NCI-H1436 (cell line): ENCODE data around the gene SMURF1.
"Not testable (repeated sequence)": the region's sequence is repeated elsewhere in the genome, so short reads cannot be mapped to it uniquely, and the experiment has no call there.

Experiments
- DNase-seq: peaks from one replicate; lab custom pipeline; 2025; lab: John Stamatoyannopoulos, UW

SMURF1 gene

DNA sequence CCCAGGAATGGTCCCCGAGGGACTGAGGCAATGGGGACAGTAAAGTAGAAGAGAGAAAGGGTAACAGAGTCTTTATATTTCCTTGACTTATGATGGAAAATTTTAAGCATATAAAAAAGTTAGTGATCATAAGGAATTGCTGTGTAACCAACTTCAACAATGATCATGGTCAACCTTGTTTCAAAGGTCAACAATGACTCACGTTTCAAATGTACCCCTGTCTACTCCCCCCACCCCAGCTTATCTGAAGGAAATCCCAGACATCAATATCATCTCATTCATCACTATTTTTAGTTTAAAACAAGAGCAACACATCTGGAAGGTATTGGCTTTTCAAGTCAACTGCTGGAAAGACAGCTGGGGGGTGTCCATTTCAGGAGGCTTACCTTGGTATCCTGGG is 92.9 kb downstream of the SMURF1 start:
- no peak for DNase-seq

DNA sequence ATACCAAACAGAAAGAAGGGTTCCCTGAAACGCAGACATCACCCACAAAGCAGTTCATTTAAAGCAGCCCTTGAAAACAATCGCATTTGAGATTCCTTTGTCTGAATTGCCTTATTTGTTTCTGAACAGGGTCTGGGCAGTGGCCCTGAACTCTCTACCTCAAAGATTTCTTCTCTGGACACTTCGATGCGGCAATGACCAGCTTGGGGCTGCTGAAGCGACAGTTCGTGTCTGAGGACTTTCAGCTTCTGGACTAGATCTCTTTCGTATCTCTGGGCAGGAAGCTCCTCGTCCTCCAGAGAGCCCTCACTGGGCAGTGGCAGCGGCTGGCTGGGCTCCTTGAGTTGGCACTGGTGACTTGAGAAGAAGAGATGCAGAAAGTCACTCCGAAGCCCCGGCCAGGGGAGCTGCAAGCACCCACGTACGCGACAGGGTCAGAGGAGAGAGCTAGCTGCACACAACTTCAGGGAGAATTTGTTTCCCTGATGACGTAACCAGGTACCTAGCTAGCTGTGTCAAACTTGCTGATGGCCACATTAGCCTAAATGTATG is 96.3 kb downstream of the SMURF1 start:
- DNase-seq, result no peak

- no peak for DNase-seq
These were observed 97.2 kb downstream of the SMURF1 start for GRCh38 chr7:99046722-99047121.

GRCh38 chr7:99046262-99046661 is 97.6 kb downstream of the SMURF1 start:
- not testable (repeated sequence) for DNase-seq

- not testable (repeated sequence) for DNase-seq
These were observed 99.0 kb downstream of the SMURF1 start for GRCh38 chr7:99044858-99045257.

DNA sequence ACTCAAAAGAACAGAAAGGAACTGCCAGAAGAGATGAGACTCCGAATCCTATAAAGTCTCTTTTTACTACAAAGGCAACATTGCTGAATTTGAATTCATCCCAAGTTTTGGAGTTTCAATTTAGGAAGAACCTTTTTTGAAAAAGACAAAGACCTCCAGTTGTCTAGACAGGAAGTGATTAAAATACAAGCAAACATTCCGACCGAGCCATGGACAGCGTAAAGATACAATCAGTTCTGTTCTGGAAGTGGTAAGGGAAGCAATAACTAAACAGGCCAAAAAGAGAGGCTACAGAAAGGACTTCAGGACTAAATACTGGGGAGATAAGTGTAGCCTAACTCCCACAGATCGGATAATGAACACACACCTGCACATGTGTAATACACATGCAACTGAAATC is 101.0 kb downstream of the SMURF1 start:
- DNase-seq, result no peak

- no peak for DNase-seq
These were observed 102.4 kb downstream of the SMURF1 start for GRCh38 chr7:99041526-99041925.

DNA sequence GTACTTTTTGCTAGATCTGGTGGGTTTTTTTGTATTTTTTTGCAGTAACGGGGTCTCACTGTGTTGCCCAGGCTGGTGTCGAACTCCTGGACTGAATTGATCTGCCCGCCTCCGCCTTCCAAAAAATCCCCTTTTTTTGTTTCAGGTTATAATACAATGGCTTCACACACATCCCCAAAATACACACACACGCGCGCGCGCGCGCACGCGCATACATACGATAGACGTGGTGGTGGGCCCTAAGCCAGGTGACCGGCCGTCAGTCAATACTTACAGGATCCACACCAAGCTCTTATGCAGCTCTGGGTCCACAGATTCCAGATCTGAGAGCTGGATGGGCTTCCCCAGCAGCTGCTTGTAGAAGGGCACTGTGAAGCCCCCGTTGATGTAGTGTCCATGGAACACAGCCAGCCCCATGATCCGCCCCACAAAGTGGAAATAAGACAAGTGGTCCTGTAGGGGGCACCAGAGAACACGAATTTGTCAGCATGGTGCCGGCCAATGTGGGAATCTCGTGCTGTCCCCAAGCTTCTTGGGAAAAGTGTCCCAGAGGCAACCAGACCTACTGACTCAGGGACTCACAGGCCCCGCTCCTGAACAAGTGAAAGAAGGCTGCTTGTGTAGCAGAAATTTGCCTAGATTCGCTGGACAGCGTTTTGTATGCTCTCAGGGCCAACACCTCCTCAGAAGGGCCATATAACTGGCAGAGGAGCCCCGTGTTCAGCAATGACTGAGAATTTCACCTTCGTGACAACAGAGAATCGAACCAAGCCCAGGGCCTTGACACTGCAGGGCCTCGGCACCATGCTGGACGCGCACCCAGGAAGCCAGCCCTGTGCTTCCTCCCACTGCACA is 103.6 kb downstream of the SMURF1 start:
- peak; percentile 73 for DNase-seq

DNA sequence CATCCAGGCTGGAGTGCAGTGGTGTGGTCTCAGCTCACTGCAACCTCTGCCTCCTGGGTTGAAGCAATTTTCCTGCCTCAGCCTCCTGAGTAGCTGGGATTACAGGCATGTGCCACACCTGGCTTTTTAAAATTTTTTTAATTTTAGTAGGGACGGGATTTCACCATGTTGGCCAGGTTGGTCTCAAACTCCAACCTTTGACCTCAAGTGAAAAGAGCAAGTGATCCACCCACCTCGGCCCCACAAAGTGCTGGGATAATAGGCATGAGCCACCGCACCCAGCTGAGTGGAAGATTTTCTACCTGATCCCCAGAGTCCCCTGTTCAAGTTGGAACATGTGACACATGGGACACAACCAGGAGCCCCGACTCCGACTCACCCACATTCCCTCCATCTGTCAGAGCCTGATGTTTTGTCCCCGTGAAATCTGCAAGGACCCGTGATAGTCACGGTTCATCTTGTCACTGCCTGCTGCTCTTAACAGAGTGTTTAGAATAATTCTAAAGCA is 104.5 kb downstream of the SMURF1 start:
- DNase-seq, result no peak

- DNase-seq, result no peak
These were observed 105.6 kb downstream of the SMURF1 start for GRCh38 chr7:99038086-99038855.

- no peak for DNase-seq
These were observed 106.5 kb downstream of the SMURF1 start for GRCh38 chr7:99037327-99037940.

GRCh38 chr7:99036546-99037111 is 107.3 kb downstream of the SMURF1 start:
- no peak for DNase-seq

- no peak for DNase-seq
These were observed 108.0 kb downstream of the SMURF1 start for GRCh38 chr7:99035723-99036545.

DNA sequence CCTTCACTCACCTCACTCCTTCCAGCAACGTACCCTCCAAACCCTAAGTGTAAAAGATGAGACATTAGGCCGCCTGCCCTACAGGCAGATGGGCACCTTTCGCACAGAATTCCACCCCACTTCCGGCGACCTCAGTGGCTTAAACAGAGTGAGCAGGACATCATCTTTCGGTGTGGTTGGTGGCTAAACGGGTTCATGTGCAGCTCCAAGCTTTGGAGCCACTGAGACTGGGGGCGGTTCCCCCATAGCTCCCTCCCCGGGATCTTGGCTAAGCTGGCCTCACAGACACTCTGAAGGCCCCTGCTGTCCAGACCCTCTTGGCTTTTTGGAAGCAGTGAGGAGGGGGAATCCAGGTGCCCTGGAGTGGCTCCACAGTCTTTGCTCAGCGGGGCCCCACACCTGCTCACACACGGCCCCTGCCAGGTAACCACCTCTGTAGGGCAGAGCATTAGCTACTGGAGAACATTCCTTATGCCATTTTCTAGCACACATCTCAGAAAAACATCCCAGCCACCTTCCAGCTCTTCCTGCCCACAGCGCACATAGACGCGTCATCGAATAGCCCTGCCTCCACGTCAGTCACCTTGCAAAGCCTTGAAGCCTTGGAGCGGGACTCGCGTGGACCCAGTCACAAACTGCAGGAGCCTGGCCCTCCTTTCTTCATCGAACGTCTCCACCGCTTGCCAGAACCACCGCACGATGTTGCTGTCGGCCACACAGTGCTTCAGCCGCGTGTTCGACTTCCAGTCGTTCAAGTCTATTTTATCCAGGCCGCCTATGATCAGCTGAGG is 108.8 kb downstream of the SMURF1 start:
- DNase-seq, result no peak

DNA sequence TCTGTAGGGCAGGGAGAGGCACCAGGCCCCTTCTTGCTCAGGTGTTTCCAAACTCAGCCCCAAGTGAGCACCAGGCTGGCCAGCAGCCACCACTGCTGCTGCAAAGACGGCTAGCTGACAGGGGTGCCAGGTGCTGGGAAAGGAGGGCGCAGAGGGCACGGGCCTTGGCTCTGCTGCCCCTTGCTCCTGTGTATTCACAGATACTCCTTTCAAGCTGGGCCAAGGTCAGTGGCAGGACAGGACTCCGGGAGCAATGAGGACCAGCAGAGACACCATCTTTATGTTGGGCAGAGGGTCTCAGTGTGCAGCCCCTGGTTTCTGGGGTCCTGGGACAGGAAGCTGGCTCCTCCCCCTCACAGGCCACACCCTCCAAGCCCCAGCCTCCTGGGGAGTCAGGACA is 110.1 kb downstream of the SMURF1 start:
- no peak for DNase-seq

DNA sequence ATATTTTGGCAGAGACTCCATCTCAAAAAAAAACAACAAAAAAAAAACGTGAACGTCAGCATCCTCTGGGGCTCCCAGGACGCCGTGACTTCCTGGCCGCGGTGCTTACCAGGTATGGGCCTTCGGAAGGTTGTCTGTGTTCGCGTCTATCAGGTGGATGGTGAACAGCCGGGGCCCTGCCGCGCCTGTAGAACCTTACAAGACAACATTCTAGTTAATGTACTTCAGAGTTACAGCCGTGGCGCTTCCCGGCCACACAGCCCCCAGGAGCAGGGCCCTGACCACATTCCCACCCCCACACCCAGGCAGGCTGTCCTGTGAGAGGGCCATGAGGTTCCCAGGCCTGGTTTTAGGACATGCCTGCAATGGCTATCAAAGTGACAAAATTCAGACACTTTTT is 111.0 kb downstream of the SMURF1 start:
- no peak for DNase-seq

- DNase-seq, result no peak
These were observed 112.4 kb downstream of the SMURF1 start for GRCh38 chr7:99031496-99031895.

GRCh38 chr7:99030951-99031350 is 113.0 kb downstream of the SMURF1 start:
- no peak for DNase-seq

- no peak for DNase-seq
These were observed 113.5 kb downstream of the SMURF1 start for GRCh38 chr7:99030457-99030856.
